T-helper 17 cell (primary cell): ENCODE data around the gene ZFYVE26. TPM values are rescaled to one million over a fixed set of nuclear protein-coding genes. Genes with fewer than 3 reads are reported as not detected.
"Not testable (repeated sequence)": the region's sequence is repeated elsewhere in the genome, so short reads cannot be mapped to it uniquely, and the experiment has no call there.

ENCODE experiments used
- ATAC-seq: fragments of 150-1000 bp; cut with Tn5 transposase; 2 replicates; pipeline ENCODE4 v1.10.0; 2021; ENCODE audit warnings: mild to moderate bottlenecking, moderate library complexity
- DNase-seq, 3 donors: peaks; one replicate each; pipeline versions ENCODE4 v3.0.0 to v3.0.0-alpha.2; 2020 to 2021
- H3K9me3 ChIP-seq: one replicate; pipeline ENCODE4 v1.7.0; 2013; ENCODE audit warnings: low read length, mild to moderate bottlenecking; ENCODE audit not compliant: control insufficient read depth, poor library complexity, severe bottlenecking
- H3K27ac Mint-ChIP-seq: one replicate; pipeline ENCODE4 v1.8.0; 2022; ENCODE audit warnings: mild to moderate bottlenecking, moderate library complexity, mixed read lengths
- H3K27me3 Mint-ChIP-seq: one replicate; pipeline ENCODE4 v1.8.0; 2022; ENCODE audit warnings: mixed read lengths
- H3K36me3 Mint-ChIP-seq: one replicate; pipeline ENCODE4 v1.8.0; 2022; ENCODE audit warnings: low read depth, mixed read lengths
- H3K4me1 Mint-ChIP-seq: one replicate; pipeline ENCODE4 v1.8.0; 2022; ENCODE audit warnings: mild to moderate bottlenecking, mixed read lengths
- H3K4me3 Mint-ChIP-seq: one replicate; pipeline ENCODE4 v1.8.0; 2022; ENCODE audit warnings: mild to moderate bottlenecking, moderate library complexity, mixed read lengths
- total RNA-seq, 4 donors: library from RNA in 2 of 4; stranded (reverse) in 2 of 4; gene quantifications; one replicate each; pipeline ENCODE4 v1.2.3 and lab custom pipeline; 2022 to 2026

ZFYVE26 gene
- total RNA-seq, 2 donors from 2014 or later, result 25.0 to 29.9 TPM

- H3K27me3 Mint-ChIP-seq, result peaks cover 39% of the 10 kb centered on the region
- no peak overlapping the region for H3K4me3 Mint-ChIP-seq
- ATAC-seq, result no peak
- H3K27ac Mint-ChIP-seq, result no peak overlapping the region
- H3K9me3 ChIP-seq, result no peaks in the 10 kb centered on the region
- H3K4me1 Mint-ChIP-seq, result no peaks in the 10 kb centered on the region
- DNase-seq, result no peak
- peaks cover 2% of the 10 kb centered on the region for H3K36me3 Mint-ChIP-seq
These were observed 88.1 kb downstream of the ZFYVE26 start for GRCh38 chr14:67728258-67728657.

GRCh38 chr14:67727361-67727760 is 89.0 kb downstream of the ZFYVE26 start:
- DNase-seq (no peak), ATAC-seq (no peak)
- H3K27me3 Mint-ChIP-seq, result peaks cover 48% of the 10 kb centered on the region

GRCh38 chr14:67725171-67725570 is 91.2 kb downstream of the ZFYVE26 start:
- H3K27me3 Mint-ChIP-seq, result peaks cover 65% of the 10 kb centered on the region
- DNase-seq (no peak), ATAC-seq (no peak)
- H3K36me3 Mint-ChIP-seq, result peaks cover 2% of the 10 kb centered on the region
- H3K27ac Mint-ChIP-seq, result no peak overlapping the region
- no peaks in the 10 kb centered on the region for H3K9me3 ChIP-seq
- peaks cover 18% of the 10 kb centered on the region for H3K4me1 Mint-ChIP-seq
- no peak overlapping the region for H3K4me3 Mint-ChIP-seq

More at GRCh38 chr14:67727361-67727760, 89.0 kb downstream of the ZFYVE26 start:
- Mint-ChIP-seq H3K27ac (no peak overlapping the region), H3K4me3 (no peak overlapping the region), H3K4me1 (peaks cover 7% of the 10 kb centered on the region), H3K36me3 (peaks cover 2% of the 10 kb centered on the region)
- no peaks in the 10 kb centered on the region for H3K9me3 ChIP-seq

- peaks cover 2% of the 10 kb centered on the region for H3K36me3 Mint-ChIP-seq
- peaks cover 19% of the 10 kb centered on the region for H3K4me1 Mint-ChIP-seq
- peaks cover 58% of the 10 kb centered on the region for H3K27me3 Mint-ChIP-seq
- DNase-seq (no peak), ATAC-seq (no peak)
- no peaks in the 10 kb centered on the region for H3K9me3 ChIP-seq
- no peak overlapping the region for H3K27ac Mint-ChIP-seq
- H3K4me3 Mint-ChIP-seq, result peak overlapping the region; percentile 50
These were observed 94.1 kb downstream of the ZFYVE26 start for GRCh38 chr14:67722293-67722692.

- H3K27ac Mint-ChIP-seq, result no peak overlapping the region
- peaks cover 19% of the 10 kb centered on the region for H3K4me1 Mint-ChIP-seq
- H3K4me3 Mint-ChIP-seq, result no peak overlapping the region
These were observed 94.5 kb downstream of the ZFYVE26 start for GRCh38 chr14:67721875-67722274.

GRCh38 chr14:67719866-67720265 is 96.5 kb downstream of the ZFYVE26 start:
- Mint-ChIP-seq H3K27me3 (peaks cover 42% of the 10 kb centered on the region), H3K4me3 (no peak overlapping the region), H3K36me3 (no peaks in the 10 kb centered on the region), H3K4me1 (peaks cover 19% of the 10 kb centered on the region), H3K27ac (no peak overlapping the region)
- ATAC-seq, result no peak
- H3K9me3 ChIP-seq, result no peaks in the 10 kb centered on the region
- DNase-seq, result no peak

More at GRCh38 chr14:67721875-67722274, 94.5 kb downstream of the ZFYVE26 start:
- no peaks in the 10 kb centered on the region for H3K9me3 ChIP-seq
- Mint-ChIP-seq H3K36me3 (peaks cover under 1% of the 10 kb centered on the region), H3K27me3 (peaks cover 53% of the 10 kb centered on the region)
- DNase-seq (no peak), ATAC-seq (no peak)

GRCh38 chr14:67719385-67719784 is 97.0 kb downstream of the ZFYVE26 start:
- not testable (repeated sequence) for H3K27ac Mint-ChIP-seq, H3K36me3 Mint-ChIP-seq, H3K4me3 Mint-ChIP-seq, DNase-seq, ATAC-seq, H3K9me3 ChIP-seq
- Mint-ChIP-seq H3K4me1 (peaks cover 19% of the 10 kb centered on the region), H3K27me3 (peaks cover 37% of the 10 kb centered on the region)

GRCh38 chr14:67718265-67718664 is 98.1 kb downstream of the ZFYVE26 start:
- no peak overlapping the region for H3K4me3 Mint-ChIP-seq
- DNase-seq, result no peak
- peaks cover 19% of the 10 kb centered on the region for H3K4me1 Mint-ChIP-seq
- peaks cover 26% of the 10 kb centered on the region for H3K27me3 Mint-ChIP-seq
- H3K36me3 Mint-ChIP-seq, result no peaks in the 10 kb centered on the region
- no peak overlapping the region for H3K27ac Mint-ChIP-seq
- no peaks in the 10 kb centered on the region for H3K9me3 ChIP-seq
- no peak for ATAC-seq

- no peak for ATAC-seq
- Mint-ChIP-seq H3K4me1 (peaks cover 9% of the 10 kb centered on the region), H3K27me3 (peaks cover 14% of the 10 kb centered on the region), H3K4me3 (no peak overlapping the region), H3K27ac (no peak overlapping the region), H3K36me3 (no peaks in the 10 kb centered on the region)
- DNase-seq, result no peak
- no peaks in the 10 kb centered on the region for H3K9me3 ChIP-seq
These were observed 99.3 kb downstream of the ZFYVE26 start for GRCh38 chr14:67717048-67717447.

GRCh38 chr14:67710209-67710608 is 106.2 kb downstream of the ZFYVE26 start:
- peaks cover 8% of the 10 kb centered on the region for H3K9me3 ChIP-seq
- Mint-ChIP-seq H3K4me3 (no peak overlapping the region), H3K36me3 (no peaks in the 10 kb centered on the region), H3K4me1 (no peaks in the 10 kb centered on the region), H3K27ac (no peak overlapping the region), H3K27me3 (no peaks in the 10 kb centered on the region)
- DNase-seq (no peak), ATAC-seq (no peak)

GRCh38 chr14:67709796-67710195 is 106.6 kb downstream of the ZFYVE26 start:
- H3K4me1 Mint-ChIP-seq, DNase-seq, ATAC-seq, H3K27ac Mint-ChIP-seq, H3K27me3 Mint-ChIP-seq, H3K9me3 ChIP-seq, H3K4me3 Mint-ChIP-seq, H3K36me3 Mint-ChIP-seq: not testable (repeated sequence)

- H3K9me3 ChIP-seq, ATAC-seq, H3K27me3 Mint-ChIP-seq, H3K36me3 Mint-ChIP-seq, H3K27ac Mint-ChIP-seq, DNase-seq, H3K4me1 Mint-ChIP-seq, H3K4me3 Mint-ChIP-seq: not testable (repeated sequence)
These were observed 107.0 kb downstream of the ZFYVE26 start for GRCh38 chr14:67709346-67709745.

- Mint-ChIP-seq H3K4me3 (no peak overlapping the region), H3K4me1 (peaks cover 3% of the 10 kb centered on the region), H3K27me3 (peaks cover 7% of the 10 kb centered on the region), H3K27ac (no peak overlapping the region), H3K36me3 (no peaks in the 10 kb centered on the region)
- peaks cover 8% of the 10 kb centered on the region for H3K9me3 ChIP-seq
- ATAC-seq (no peak), DNase-seq (no peak)
These were observed 111.2 kb downstream of the ZFYVE26 start for GRCh38 chr14:67705211-67705610.

- ATAC-seq (peak; percentile 83), DNase-seq (no peak)
- H3K9me3 ChIP-seq, result peaks cover 2% of the 10 kb centered on the region
- Mint-ChIP-seq H3K4me3 (no peak overlapping the region), H3K36me3 (no peaks in the 10 kb centered on the region), H3K27ac (peak overlapping the region; percentile 6), H3K27me3 (peaks cover 7% of the 10 kb centered on the region), H3K4me1 (peaks cover 3% of the 10 kb centered on the region)
These were observed 111.8 kb downstream of the ZFYVE26 start for GRCh38 chr14:67704484-67705089.
